KOPT-K1 (cell line): ENCODE data around the gene JMJD7.

ENCODE experiments used
- H3K27ac ChIP-seq: fragments of 200-600 bp; sonication (generic); 2 replicates; pipeline ENCODE4 v1.5.1; 2016; ENCODE audit warnings: antibody characterized with exemption, mild to moderate bottlenecking, low read depth, low read length; ENCODE audit not compliant: poor library complexity, severe bottlenecking
- H3K36me3 ChIP-seq: fragments of 200-600 bp; sonication (generic); 2 replicates; pipeline ENCODE4 v1.5.1; 2017; ENCODE audit warnings: antibody characterized with exemption, mild to moderate bottlenecking, low read length, moderate library complexity; ENCODE audit not compliant: insufficient read depth
- H3K9me3 ChIP-seq: fragments of 200-600 bp; sonication (generic); 2 replicates; pipeline ENCODE4 v1.5.1; 2017; ENCODE audit warnings: antibody characterized with exemption, low read length, mild to moderate bottlenecking; ENCODE audit not compliant: insufficient read depth, poor library complexity, severe bottlenecking

JMJD7 gene

DNA sequence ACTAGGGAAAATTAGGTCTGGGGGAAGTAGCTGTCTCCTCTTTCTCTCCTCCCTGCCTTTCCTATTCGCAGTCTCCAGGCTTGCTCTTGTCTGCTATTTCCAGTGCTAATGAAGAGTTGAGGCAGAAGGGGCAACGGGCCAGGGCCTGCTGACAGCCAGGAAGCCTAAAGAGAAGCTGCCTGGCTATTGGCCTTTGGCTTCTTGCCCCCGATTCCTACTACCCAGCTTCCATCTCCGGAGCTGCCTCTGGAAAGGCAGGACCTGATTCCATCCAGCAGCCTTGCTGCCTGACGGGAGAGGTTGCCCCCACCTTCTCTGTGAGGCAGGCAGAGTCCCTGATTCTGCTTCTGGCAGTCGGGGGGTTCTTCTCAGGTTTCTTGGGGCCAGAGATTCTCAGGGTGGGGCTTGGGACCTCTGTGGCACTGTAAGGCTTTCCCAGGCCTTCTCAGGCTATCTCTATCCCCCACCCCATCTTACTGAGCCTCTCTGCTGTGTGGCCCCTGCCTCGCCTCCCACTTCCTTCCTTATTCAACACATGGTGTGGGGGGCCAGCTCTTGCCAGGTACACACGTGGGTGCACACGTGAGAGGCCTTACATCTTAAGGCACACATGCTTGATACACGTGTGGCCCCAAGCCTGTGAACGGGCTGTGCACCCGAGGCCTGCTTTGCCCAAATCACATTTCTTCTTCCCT, 18.2 kb upstream of the JMJD7 start:
- peak overlapping the region; percentile 54 for H3K27ac ChIP-seq
- H3K36me3 ChIP-seq: peaks cover 5% of the 10 kb centered on the region; the same call in 1 of the 2 replicates
- no peaks in the 10 kb centered on the region for H3K9me3 ChIP-seq

DNA sequence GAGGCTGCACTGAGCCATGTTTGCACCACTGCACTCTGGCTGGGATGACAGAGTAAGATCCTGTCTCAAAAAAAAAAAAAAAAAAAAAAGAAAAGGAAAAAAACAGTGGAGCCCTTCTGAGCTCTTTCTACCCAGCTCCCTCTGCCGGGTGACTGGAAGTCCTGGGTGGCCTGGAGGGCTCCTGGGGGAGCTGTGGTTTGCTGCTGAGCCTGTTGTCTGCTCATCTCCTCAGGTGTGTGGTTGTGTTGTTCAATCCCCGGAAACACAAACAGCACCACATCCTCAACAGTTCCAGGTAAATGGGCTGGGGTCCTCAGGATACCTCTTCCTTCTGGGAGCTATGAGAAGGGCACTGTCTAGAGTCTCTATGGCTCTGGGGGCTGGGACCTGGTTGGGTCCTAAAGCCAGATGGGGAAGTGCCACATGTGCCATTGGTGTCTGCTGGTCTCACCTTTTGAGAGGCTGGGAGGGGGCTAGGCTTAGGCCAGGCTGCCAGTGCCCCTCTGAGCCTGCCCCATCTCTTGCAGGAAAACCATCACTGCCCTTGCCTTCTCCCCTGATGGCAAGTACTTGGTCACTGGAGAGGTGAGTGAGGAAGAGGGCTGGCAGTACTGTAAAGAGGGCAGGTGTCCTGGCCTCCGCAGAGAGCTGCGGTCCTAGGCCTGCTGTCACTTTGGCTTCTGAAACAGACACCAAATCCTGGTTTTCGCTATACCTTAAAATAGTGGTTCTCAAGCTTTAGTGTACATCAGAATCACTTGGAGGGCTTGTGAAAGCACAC, 17.1 kb upstream of the JMJD7 start:
- H3K36me3 ChIP-seq: peaks cover 12% of the 10 kb centered on the region; the same call in 1 of the 2 replicates
- no peaks in the 10 kb centered on the region for H3K9me3 ChIP-seq
- peak overlapping the region; percentile 54 for H3K27ac ChIP-seq

GRCh38 chr15:41811432-41812195, 16.3 kb upstream of the JMJD7 start:
- H3K9me3 ChIP-seq: no peaks in the 10 kb centered on the region
- H3K27ac ChIP-seq: peak overlapping the region; percentile 54
- H3K36me3 ChIP-seq: peaks cover 14% of the 10 kb centered on the region; the same call in 1 of the 2 replicates

DNA sequence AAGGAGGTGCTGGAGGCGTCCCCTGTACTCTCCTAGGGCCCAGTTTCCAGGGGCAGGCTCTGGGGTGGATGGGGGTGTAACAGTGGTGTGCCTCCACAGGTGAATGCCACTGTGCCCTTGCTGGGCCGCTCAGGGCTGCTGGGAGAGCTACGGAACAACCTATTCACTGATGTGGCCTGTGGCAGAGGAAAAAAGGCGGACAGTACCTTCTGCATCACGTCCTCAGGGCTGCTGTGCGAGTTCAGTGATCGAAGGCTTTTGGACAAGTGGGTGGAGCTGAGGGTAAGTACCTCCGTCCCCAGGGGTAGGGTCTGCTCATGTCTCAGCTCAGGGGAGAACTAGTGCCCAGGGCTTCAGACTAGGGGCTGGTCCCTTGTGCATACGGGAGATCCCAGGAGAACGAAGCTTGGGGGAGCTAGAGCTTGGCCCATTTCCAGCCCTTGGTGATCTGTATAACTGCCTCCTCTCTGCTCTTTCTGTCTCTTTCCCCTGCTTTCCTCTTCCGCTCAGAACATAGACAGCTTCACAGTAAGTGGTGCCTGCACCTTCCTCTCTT, 15.0 kb upstream of the JMJD7 start:
- Histone ChIP-seq H3K27ac (no peak overlapping the region), H3K9me3 (no peaks in the 10 kb centered on the region), H3K36me3 (peaks cover 24% of the 10 kb centered on the region; the same call in 1 of the 2 replicates)

GRCh38 chr15:41813426-41813825, 14.5 kb upstream of the JMJD7 start:
- peaks cover 29% of the 10 kb centered on the region; the same call in 1 of the 2 replicates for H3K36me3 ChIP-seq
- no peak overlapping the region for H3K27ac ChIP-seq
- H3K9me3 ChIP-seq: no peaks in the 10 kb centered on the region

- Histone ChIP-seq H3K9me3 (no peaks in the 10 kb centered on the region), H3K36me3 (peaks cover 40% of the 10 kb centered on the region; the same call in 1 of the 2 replicates), H3K27ac (no peak overlapping the region)
These were observed 13.4 kb upstream of the JMJD7 start for GRCh38 chr15:41814534-41814933.

DNA sequence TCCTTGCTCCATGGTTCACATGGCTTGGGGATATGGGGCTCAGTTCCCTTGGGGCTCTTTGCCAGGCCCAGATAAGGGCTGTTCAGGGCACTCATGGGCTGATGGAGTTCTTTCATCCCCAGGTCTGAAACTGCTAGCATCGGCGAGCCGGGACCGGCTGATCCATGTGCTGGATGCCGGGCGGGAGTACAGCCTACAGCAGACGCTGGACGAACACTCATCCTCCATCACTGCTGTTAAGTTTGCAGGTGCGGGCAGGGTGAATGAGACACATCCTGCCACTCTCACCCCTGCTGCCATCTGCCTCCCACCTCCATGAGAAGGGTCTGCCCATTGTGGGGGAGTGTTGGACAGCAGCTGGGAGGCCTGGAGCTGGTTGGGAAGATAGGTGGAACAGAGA, 11.1 kb upstream of the JMJD7 start:
- Histone ChIP-seq H3K9me3 (no peaks in the 10 kb centered on the region), H3K27ac (no peak overlapping the region), H3K36me3 (peaks cover 55% of the 10 kb centered on the region; the same call in 1 of the 2 replicates)

DNA sequence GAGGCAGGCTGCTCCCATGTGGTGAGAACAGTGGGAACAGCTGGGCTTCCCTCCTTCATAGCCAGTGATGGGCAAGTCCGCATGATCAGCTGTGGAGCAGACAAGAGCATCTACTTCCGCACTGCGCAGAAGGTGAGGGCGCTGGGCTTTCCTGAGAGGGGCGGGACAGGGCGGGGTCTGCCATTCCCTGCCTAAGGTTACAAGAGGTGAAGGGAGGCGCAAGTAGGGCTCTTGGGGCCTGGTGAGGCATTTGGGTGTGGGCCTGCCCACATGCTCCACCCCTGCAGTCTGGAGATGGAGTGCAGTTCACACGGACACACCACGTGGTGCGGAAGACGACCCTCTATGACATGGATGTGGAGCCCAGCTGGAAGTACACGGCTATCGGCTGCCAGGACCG, 10.6 kb upstream of the JMJD7 start:
- H3K9me3 ChIP-seq: no peaks in the 10 kb centered on the region
- peaks cover 58% of the 10 kb centered on the region; the same call in 1 of the 2 replicates for H3K36me3 ChIP-seq
- H3K27ac ChIP-seq: no peak overlapping the region

DNA sequence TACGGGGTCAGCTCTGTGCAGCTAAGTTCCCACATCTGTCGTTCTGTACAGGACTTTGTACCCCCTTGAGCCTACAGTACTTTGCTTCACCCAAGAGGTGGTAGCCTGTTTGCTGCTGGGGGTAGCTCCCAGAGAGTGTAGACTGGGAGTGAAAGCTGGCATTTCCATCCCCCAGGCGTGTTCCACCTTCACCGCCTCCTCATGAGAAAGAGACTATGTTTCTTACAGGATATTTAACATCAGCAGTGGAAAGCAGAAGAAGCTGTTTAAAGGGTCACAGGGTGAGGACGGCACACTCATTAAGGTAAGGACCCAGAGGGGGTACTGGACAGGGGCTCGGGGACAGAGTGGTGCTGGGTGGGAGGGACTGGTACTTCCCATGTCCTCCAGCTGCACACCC, 10.1 kb upstream of the JMJD7 start:
- Histone ChIP-seq H3K36me3 (peaks cover 62% of the 10 kb centered on the region; the same call in 1 of the 2 replicates), H3K27ac (no peak overlapping the region), H3K9me3 (no peaks in the 10 kb centered on the region)

DNA sequence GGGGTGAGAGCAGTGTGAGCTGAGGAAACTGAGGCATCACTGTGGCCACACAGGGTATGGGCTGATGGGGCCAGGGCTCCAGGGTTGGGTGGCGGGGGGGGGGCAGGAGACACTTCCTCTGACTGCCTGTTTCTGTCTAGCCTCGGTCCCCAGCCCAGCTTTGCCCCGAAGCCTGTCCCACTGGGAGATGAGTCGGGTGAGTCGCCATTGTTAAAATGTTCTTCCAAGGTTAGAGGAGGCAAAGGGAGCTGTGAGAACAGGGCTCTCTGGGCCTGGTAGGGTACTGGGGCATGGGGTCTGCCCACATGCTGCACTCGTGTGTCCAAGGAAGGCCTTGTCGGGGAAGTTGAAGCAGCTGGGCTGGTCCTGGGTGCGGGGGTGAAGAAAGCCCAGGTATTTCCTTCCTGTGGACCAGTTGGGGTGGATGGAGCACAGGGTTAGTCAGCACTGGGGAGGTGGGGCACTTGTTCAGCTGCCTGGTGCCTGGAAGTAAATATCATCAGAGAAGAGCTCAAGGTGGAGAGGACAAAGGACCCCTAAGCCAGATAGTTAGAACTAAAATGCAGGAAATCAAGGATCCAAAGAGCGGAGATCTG, 8.3 kb upstream of the JMJD7 start:
- Histone ChIP-seq H3K27ac (no peak overlapping the region), H3K36me3 (peaks cover 70% of the 10 kb centered on the region; the same call in 1 of the 2 replicates), H3K9me3 (no peaks in the 10 kb centered on the region)

GRCh38 chr15:41820791-41821423, 7.0 kb upstream of the JMJD7 start:
- H3K36me3 ChIP-seq: peaks cover 69% of the 10 kb centered on the region; the same call in 1 of the 2 replicates
- H3K27ac ChIP-seq: no peak overlapping the region
- H3K9me3 ChIP-seq: no peaks in the 10 kb centered on the region

DNA sequence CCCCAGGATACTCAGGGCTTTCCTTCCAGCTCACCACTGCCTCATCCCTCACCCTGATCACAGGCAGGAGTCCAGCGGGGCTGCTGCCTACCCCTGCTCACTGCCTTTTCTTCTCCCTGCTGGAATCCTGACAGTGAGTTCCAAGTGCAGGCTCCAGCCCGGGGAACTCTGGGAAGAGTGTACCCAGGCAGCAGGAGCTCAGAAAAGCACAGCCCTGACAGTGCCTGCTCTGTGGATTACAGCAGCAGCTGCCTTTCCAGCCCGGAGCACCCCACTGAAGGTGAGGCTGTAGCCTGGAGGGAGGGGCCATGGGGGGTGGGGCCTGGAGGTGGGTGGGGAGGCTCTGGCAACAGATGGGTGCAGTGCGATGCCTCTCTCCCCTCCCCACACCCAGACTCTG, 6.1 kb upstream of the JMJD7 start:
- no peaks in the 10 kb centered on the region for H3K9me3 ChIP-seq
- H3K36me3 ChIP-seq: peaks cover 68% of the 10 kb centered on the region; the same call in 1 of the 2 replicates
- no peak overlapping the region for H3K27ac ChIP-seq

DNA sequence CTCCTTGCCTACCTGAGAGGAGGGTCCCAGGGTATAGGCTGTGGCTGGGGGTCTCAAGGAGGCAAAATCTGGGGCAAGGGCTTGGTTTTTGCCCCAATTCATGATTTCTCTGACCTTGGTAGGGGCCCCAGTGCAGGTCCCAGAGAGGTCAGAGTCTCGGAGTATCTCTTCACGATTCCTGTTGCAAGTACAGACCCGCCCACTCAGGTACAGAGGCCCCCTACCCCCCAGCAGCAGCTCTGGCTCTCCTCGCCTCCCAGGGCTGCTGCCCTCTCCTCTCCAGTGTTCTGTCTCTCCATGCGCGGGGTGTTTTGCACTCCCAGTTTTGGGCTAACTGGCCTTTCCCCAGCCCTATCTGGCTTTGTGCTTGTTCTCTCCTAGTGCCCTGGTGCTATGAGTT, 5.4 kb upstream of the JMJD7 start:
- H3K36me3 ChIP-seq: peaks cover 61% of the 10 kb centered on the region; the same call in 1 of the 2 replicates
- no peak overlapping the region for H3K27ac ChIP-seq
- no peaks in the 10 kb centered on the region for H3K9me3 ChIP-seq

DNA sequence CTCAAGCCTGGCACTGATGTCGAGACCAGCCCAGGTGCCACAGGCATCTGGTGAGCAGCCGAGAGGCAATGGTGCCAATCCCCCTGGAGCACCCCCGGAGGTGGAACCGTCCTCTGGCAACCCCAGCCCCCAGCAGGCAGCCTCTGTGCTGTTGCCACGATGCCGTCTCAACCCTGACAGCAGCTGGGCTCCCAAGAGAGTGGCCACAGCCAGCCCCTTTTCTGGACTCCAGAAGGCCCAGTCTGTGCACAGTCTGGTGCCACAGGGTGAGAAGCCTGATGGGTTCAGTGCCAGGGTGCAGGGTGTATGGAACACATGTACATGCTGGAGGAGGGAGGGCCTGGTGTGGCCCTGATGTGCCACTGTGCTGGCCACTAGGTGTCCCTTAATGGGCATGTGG, 4.9 kb upstream of the JMJD7 start:
- peaks cover 57% of the 10 kb centered on the region; the same call in 1 of the 2 replicates for H3K36me3 ChIP-seq

More for the DNA sequence above, 4.9 kb upstream of the JMJD7 start:
- no peak overlapping the region for H3K27ac ChIP-seq
- H3K9me3 ChIP-seq: no peaks in the 10 kb centered on the region
